Glutamatergic neuron (in vitro differentiated cells): ENCODE data around the gene ZSCAN2. TPM values are rescaled to one million over a fixed set of nuclear protein-coding genes. Genes with fewer than 3 reads are reported as not detected.

Experiments used
- DNase-seq: peaks from one replicate; pipeline ENCODE4 v3.0.0; 2022
- H3K27ac Mint-ChIP-seq: one replicate; pipeline ENCODE4 v1.8.0; 2020; ENCODE audit warnings: mild to moderate bottlenecking, mixed read lengths, inconsistent platforms; ENCODE audit not compliant: unreplicated experiment
- H3K27me3 Mint-ChIP-seq: one replicate; pipeline ENCODE4 v1.8.0; 2020; ENCODE audit warnings: mild to moderate bottlenecking, moderate library complexity, mixed read lengths, inconsistent platforms; ENCODE audit not compliant: unreplicated experiment
- H3K36me3 Mint-ChIP-seq: one replicate; pipeline ENCODE4 v1.8.0; 2020; ENCODE audit warnings: mild to moderate bottlenecking, mixed read lengths, inconsistent platforms; ENCODE audit not compliant: unreplicated experiment
- H3K4me1 Mint-ChIP-seq: one replicate; pipeline ENCODE4 v1.8.0; 2020; ENCODE audit warnings: mild to moderate bottlenecking, low read depth, mixed read lengths, inconsistent platforms; ENCODE audit not compliant: unreplicated experiment
- H3K4me3 Mint-ChIP-seq: one replicate; pipeline ENCODE4 v1.8.0; 2020; ENCODE audit warnings: mild to moderate bottlenecking, mixed read lengths, inconsistent platforms; ENCODE audit not compliant: unreplicated experiment
- H3K9me3 Mint-ChIP-seq: one replicate; pipeline ENCODE4 v1.8.0; 2020; ENCODE audit warnings: mild to moderate bottlenecking, moderate library complexity, mixed read lengths, inconsistent platforms; ENCODE audit not compliant: unreplicated experiment
- total RNA-seq: library from RNA; stranded (reverse); fragmentation: NEBNext Ultra II Directional; extraction: Animal tissue kit (Norgen Biotek cat#: 25700); gene quantifications from one replicate; pipeline ENCODE4 v1.2.1, GENCODE V29; 2021; ENCODE audit not compliant: unreplicated experiment
- TF ChIP-seq, protein P1 (sequence below): fragments of 200-600 bp; sonication (generic); IDR thresholded peaks from one replicate; pipeline ENCODE4 v1.5.0; 2021; ENCODE audit not compliant: partially characterized antibody, unreplicated experiment

The ZSCAN2 gene
- total RNA-seq, 1 donor from 2014 or later = 40.0 TPM

DNA sequence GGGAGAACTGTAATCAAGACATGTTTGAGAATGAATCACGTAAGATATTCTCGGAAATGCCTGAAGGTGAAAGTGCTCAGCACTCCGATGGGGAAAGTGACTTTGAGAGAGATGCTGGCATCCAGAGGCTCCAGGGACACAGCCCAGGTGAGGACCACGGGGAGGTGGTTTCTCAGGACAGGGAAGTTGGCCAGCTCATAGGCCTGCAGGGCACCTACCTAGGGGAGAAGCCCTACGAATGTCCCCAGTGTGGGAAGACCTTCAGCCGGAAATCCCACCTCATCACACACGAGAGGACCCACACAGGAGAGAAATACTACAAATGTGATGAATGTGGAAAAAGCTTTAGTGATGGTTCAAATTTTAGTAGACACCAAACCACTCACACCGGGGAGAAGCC lies 19.8 kb downstream of the ZSCAN2 start:
- Mint-ChIP-seq H3K4me3 (no peak overlapping the region), H3K27me3 (peaks cover 13% of the 10 kb centered on the region), H3K9me3 (peaks cover 30% of the 10 kb centered on the region), H3K27ac (no peak overlapping the region), H3K4me1 (no peaks in the 10 kb centered on the region), H3K36me3 (peaks cover 44% of the 10 kb centered on the region)
- DNase-seq = no peak
- TF ChIP-seq, protein P1, sequence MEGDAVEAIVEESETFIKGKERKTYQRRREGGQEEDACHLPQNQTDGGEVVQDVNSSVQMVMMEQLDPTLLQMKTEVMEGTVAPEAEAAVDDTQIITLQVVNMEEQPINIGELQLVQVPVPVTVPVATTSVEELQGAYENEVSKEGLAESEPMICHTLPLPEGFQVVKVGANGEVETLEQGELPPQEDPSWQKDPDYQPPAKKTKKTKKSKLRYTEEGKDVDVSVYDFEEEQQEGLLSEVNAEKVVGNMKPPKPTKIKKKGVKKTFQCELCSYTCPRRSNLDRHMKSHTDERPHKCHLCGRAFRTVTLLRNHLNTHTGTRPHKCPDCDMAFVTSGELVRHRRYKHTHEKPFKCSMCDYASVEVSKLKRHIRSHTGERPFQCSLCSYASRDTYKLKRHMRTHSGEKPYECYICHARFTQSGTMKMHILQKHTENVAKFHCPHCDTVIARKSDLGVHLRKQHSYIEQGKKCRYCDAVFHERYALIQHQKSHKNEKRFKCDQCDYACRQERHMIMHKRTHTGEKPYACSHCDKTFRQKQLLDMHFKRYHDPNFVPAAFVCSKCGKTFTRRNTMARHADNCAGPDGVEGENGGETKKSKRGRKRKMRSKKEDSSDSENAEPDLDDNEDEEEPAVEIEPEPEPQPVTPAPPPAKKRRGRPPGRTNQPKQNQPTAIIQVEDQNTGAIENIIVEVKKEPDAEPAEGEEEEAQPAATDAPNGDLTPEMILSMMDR = no peak

DNA sequence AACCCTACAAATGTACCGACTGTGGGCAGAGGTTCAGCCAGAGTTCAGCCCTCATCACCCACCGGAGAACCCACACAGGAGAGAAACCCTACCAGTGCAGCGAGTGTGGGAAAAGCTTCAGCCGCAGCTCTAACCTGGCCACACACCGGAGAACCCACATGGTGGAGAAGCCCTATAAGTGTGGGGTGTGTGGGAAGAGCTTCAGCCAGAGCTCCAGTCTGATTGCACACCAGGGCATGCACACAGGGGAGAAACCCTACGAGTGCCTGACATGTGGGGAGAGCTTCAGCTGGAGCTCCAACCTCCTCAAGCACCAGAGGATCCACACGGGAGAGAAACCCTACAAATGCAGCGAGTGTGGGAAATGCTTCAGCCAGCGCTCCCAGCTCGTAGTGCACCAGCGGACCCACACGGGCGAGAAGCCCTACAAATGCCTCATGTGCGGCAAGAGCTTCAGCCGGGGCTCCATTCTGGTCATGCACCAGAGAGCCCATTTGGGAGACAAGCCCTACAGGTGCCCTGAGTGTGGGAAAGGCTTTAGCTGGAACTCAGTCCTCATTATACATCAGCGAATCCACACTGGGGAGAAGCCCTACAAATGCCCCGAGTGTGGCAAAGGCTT lies 20.7 kb downstream of the ZSCAN2 start:
- H3K36me3 Mint-ChIP-seq = peaks cover 44% of the 10 kb centered on the region
- H3K27ac Mint-ChIP-seq = no peak overlapping the region
- TF ChIP-seq, protein P1 = no peak
- no peaks in the 10 kb centered on the region for H3K4me1 Mint-ChIP-seq
- DNase-seq = no peak
- peaks cover 14% of the 10 kb centered on the region for H3K27me3 Mint-ChIP-seq
- no peak overlapping the region for H3K4me3 Mint-ChIP-seq
- H3K9me3 Mint-ChIP-seq = peaks cover 31% of the 10 kb centered on the region

DNA sequence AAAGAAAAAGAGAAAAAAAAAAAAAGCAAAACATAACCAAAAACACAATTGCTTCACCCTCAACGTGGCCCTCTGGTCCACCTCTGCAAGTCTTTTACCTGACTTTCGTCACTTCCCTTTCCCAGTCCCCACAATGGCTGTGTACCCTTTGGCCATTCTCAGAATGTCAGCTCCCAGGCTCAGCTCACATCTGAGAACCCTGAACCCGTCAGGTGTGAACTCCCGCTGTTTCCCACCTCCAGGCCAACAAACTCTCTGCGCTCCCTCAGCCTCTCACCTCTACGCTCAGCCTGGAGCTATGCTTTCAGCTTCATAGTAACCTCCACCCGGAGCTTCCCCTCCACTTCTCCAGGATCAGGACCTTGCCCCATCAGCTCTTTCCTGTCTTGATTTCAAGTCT lies 23.6 kb downstream of the ZSCAN2 start:
- peaks cover 17% of the 10 kb centered on the region for H3K27me3 Mint-ChIP-seq
- H3K4me3 Mint-ChIP-seq = no peak overlapping the region
- no peaks in the 10 kb centered on the region for H3K4me1 Mint-ChIP-seq
- TF ChIP-seq, protein P1 = no peak
- peaks cover 32% of the 10 kb centered on the region for H3K9me3 Mint-ChIP-seq
- H3K36me3 Mint-ChIP-seq = peaks cover 44% of the 10 kb centered on the region
- peak overlapping the region; percentile 43 for H3K27ac Mint-ChIP-seq
- no peak for DNase-seq

DNA sequence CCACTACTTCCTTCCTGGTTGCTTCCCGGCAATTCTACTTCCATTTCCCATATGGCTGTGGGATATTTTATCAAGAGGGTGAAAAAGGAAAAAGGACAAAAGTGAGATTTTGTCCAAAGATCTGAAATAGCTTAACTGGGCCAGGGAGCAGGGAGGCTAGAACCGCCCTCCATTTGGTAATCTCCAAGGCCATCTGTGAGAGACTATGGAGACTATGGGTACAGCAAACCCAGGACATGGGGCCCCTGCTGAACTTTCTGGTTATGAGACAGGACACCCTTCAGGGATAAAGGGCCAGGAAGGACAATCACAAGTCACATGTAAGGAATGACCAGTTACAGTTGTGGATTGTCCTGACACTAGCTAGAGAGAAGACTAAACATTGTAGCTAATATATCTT lies 24.3 kb downstream of the ZSCAN2 start:
- H3K27me3 Mint-ChIP-seq = peaks cover 21% of the 10 kb centered on the region
- no peak overlapping the region for H3K4me3 Mint-ChIP-seq
- H3K27ac Mint-ChIP-seq = no peak overlapping the region
- H3K9me3 Mint-ChIP-seq = peaks cover 33% of the 10 kb centered on the region
- no peak for DNase-seq
- no peaks in the 10 kb centered on the region for H3K4me1 Mint-ChIP-seq
- TF ChIP-seq, protein P1 = no peak
- H3K36me3 Mint-ChIP-seq = peaks cover 42% of the 10 kb centered on the region

DNA sequence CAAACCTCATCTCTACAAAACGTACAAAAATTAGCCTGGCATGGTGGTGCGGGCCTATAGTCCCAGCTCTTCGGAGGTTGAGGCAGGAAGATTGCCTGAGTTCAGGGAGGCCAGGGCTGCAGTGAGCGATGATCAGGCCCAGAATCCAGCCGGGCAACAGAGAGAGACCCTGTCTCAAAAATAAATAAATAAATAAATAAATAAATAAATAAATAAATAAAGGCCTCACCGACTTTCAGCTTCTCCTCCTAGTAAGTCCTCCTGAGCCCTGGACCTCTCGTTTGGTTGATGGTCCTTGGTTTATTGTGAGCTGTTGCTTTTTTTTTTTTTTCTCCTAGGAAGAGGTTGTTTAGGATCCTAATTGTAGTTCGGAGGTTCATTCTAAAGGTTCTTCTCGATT lies 28.2 kb downstream of the ZSCAN2 start:
- TF ChIP-seq, protein P1 = no peak
- peaks cover 9% of the 10 kb centered on the region for H3K36me3 Mint-ChIP-seq

More for the DNA sequence above, 28.2 kb downstream of the ZSCAN2 start:
- Mint-ChIP-seq H3K4me1 (peaks cover 8% of the 10 kb centered on the region), H3K27ac (no peak overlapping the region), H3K9me3 (peaks cover 20% of the 10 kb centered on the region), H3K4me3 (no peak overlapping the region), H3K27me3 (peaks cover 25% of the 10 kb centered on the region)
- no peak for DNase-seq
